22Rv1 (cell line): ENCODE measurements around the gene TNFAIP8L1.

Experiments used
- CTCF ChIP-seq: fragments of 450-650 bp; IDR thresholded peaks from 2 replicates; pipeline ENCODE4 v1.5.1; 2017; ENCODE audit warnings: mild to moderate bottlenecking
- ZFX ChIP-seq: fragments of 450-650 bp; IDR thresholded peaks from 2 replicates; pipeline ENCODE4 v1.6.1; 2017; ENCODE audit warnings: antibody characterized with exemption, borderline replicate concordance

- TF ChIP-seq CTCF (no peak), ZFX (no peak)
These were observed 48.0 kb upstream of the TNFAIP8L1 start for GRCh38 chr19:4591320-4591719.
